ENCODE data around the gene RCC1. TPM values are rescaled to one million over a fixed set of nuclear protein-coding genes. Genes with fewer than 3 reads are reported as not detected.

Gene RCC1
- total RNA-seq, 4 donors from 2014 or later = 3.8 to 37.6 (median 13.8) TPM

- Histone ChIP-seq H3K36me3 (no peaks in the 10 kb centered on the region), H3K27me3 (no peaks in the 10 kb centered on the region), H3K4me1 (no peaks in the 10 kb centered on the region), H3K4me3 (no peak overlapping the region), H3K9me3 (no peaks in the 10 kb centered on the region), H3K27ac (no peak overlapping the region)
- TF ChIP-seq CTCF (IDR thresholded peaks at IDR 0.05) = no peak
- TF ChIP-seq POLR2A (IDR thresholded peaks at IDR 0.05) = no peak
- DNase-seq = no peak
- intact Hi-C loops (cut with DNase I; ENCODE audit: low total_unique reads) = no loop called here
These were observed 72.1 kb downstream of the RCC1 start for GRCh38 chr1:28577738-28578536.

- DNase-seq = no peak
- intact Hi-C loops (cut with DNase I; ENCODE audit: low total_unique reads) = no loop called here
- no peaks in the 10 kb centered on the region for H3K4me1 ChIP-seq
- no peaks in the 10 kb centered on the region for H3K36me3 ChIP-seq
- H3K27ac ChIP-seq = no peak overlapping the region
- no peak overlapping the region for H3K4me3 ChIP-seq
- H3K9me3 ChIP-seq = no peaks in the 10 kb centered on the region
- TF ChIP-seq POLR2A (IDR thresholded peaks at IDR 0.05) (no peak), CTCF (IDR thresholded peaks at IDR 0.05) (no peak)
- H3K27me3 ChIP-seq = no peaks in the 10 kb centered on the region
These were observed 72.9 kb downstream of the RCC1 start for GRCh38 chr1:28578696-28579218.

GRCh38 chr1:28579401-28579800 is 73.6 kb downstream of the RCC1 start:
- H3K4me3 ChIP-seq = no peak overlapping the region
- H3K27ac ChIP-seq = no peak overlapping the region
- no peaks in the 10 kb centered on the region for H3K36me3 ChIP-seq
- intact Hi-C loops (cut with DNase I; ENCODE audit: low total_unique reads) = no loop called here
- no peaks in the 10 kb centered on the region for H3K4me1 ChIP-seq
- no peaks in the 10 kb centered on the region for H3K27me3 ChIP-seq
- no peaks in the 10 kb centered on the region for H3K9me3 ChIP-seq
- TF ChIP-seq CTCF (IDR thresholded peaks at IDR 0.05) (no peak), POLR2A (IDR thresholded peaks at IDR 0.05) (no peak)
- DNase-seq = no peak

GRCh38 chr1:28580722-28581530 is 75.1 kb downstream of the RCC1 start:
- peak overlapping the region; percentile 84 to 99 for H3K4me3 ChIP-seq
- TF ChIP-seq CTCF (IDR thresholded peaks at IDR 0.05) (no peak), POLR2A (IDR thresholded peaks at IDR 0.05) (no peak)
- intact Hi-C loops (cut with DNase I; ENCODE audit: low total_unique reads) = no loop called here
- peak overlapping the region; percentile 90 to 94 for H3K27ac ChIP-seq
- H3K27me3 ChIP-seq = no peaks in the 10 kb centered on the region
- DNase-seq = no peak
- no peaks in the 10 kb centered on the region for H3K4me1 ChIP-seq
- no peaks in the 10 kb centered on the region for H3K9me3 ChIP-seq
- H3K36me3 ChIP-seq = no peaks in the 10 kb centered on the region
